CD4-positive, alpha-beta T cell treated with Interleukin-17A for 1 hour (primary cell): ENCODE measurements around the gene RFWD3.
A peak's percentile ranks its signal among the peaks of the same experiment; 100 is the strongest.
"Not testable (repeated sequence)": the region's sequence is repeated elsewhere in the genome, so short reads cannot be mapped to it uniquely, and the experiment has no call there.

Experiments used
- DNase-seq: peaks from one replicate; pipeline ENCODE4 v3.0.0-alpha.2; 2020

Gene RFWD3, protein sequence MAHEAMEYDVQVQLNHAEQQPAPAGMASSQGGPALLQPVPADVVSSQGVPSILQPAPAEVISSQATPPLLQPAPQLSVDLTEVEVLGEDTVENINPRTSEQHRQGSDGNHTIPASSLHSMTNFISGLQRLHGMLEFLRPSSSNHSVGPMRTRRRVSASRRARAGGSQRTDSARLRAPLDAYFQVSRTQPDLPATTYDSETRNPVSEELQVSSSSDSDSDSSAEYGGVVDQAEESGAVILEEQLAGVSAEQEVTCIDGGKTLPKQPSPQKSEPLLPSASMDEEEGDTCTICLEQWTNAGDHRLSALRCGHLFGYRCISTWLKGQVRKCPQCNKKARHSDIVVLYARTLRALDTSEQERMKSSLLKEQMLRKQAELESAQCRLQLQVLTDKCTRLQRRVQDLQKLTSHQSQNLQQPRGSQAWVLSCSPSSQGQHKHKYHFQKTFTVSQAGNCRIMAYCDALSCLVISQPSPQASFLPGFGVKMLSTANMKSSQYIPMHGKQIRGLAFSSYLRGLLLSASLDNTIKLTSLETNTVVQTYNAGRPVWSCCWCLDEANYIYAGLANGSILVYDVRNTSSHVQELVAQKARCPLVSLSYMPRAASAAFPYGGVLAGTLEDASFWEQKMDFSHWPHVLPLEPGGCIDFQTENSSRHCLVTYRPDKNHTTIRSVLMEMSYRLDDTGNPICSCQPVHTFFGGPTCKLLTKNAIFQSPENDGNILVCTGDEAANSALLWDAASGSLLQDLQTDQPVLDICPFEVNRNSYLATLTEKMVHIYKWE

GRCh38 chr16:74666425-74667254 is at the start of gene RFWD3:
RFWD3 (minus strand) TSS chr16:74666877; CDS start chr16:74661449, 5,428 bp downstream.
- peak; percentile 99 for DNase-seq

DNA sequence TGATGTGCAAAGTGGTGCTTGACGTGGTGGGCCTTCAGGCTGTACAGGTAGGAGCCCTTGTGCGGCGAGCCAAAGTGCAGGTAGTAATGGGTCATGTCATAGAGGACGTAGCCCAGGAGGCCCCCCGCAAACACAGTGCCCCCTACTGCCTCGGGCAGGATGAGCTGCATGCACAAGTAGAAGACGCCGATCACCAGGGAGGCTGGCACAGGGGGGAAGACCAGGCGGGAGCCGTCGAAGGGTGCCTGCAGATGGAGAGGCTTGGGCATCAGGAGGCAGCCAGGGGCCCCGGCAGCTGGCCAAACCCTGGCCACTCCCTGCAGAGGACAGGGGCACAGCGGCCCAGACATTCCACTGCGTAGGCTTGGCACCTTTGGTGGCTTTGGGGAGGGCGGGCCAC is 49.7 kb upstream of the RFWD3 start:
- DNase-seq = no peak

DNA sequence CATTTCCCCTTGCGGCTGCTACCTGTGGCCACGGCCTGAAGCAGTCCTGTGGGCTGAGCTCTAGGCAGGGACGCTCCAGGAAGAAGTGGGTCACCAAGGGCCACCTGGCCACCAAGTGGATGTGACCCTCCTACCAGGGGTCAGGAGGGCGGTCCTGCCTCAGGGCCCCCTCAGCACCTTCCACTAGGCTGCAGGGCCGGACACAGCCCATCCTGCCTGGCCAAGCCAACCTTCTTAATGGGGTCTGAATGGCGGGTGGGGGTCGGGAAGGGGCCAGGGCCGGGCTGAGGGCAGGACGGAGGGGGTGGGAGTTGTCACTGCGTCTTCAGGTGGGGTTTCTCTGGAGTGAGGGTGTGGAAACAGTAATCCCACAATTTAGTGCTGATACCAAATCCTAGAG is 47.2 kb upstream of the RFWD3 start:
- no peak for DNase-seq

DNA sequence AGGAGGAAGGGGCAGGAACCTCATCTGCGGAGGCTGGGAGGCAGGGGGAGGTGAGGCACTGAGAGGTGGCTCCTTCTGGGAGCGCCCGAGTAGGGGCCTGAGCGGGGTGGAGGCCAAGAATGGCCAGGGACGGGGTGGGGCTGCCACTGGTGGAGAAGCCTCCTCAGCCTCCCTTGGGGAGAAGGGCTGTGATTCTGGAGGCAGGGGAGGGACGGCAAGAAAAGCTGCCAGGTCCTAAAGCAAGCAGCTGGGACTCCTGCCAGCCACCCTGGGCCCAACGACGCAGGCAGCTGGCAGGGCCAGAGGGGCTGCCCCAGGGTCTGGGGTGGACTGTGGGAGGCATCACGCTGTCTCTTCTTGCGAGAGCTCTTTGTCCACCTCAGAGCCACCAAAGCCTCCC is 46.6 kb upstream of the RFWD3 start:
- DNase-seq = no peak

DNA sequence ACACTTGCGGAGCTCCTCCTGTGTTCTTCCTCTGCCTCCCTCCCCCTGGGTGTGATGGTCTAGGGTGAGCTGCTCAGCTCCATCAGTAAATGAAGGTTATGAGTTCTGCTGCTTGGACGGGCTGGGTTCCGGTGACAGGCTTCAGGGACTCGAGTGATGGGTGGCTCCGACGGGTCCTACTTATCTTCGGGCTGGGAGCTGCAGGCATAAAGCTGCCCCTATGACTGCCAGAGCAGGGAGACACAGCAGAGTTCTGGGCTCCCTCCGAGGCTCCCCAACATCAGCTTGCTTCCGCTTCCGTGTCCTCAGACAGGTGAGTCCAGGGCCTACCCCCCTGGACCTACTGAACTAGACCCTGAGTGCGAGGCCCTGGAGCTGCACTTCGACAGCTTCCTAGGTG is 45.3 kb upstream of the RFWD3 start:
- DNase-seq = no peak

DNA sequence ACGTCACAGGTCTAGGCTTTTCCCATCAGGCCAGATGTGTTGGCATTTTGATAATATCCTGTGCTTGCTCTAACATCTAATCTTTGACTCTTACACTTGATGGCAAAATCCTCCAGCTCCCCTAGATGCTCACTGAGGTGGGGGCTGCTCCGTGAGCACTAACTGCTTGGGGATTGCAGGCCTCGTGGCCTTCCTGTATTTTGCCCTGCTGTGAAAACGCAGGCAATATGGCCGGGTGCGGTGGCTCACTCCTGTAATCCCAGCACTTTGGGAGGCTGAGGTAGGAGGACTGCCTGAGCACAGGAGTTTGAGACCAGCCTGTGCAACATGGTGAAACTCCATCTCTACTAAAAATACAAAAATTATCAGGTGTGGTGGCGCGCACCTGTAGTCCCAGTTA is 43.7 kb upstream of the RFWD3 start:
- DNase-seq = no peak

DNA sequence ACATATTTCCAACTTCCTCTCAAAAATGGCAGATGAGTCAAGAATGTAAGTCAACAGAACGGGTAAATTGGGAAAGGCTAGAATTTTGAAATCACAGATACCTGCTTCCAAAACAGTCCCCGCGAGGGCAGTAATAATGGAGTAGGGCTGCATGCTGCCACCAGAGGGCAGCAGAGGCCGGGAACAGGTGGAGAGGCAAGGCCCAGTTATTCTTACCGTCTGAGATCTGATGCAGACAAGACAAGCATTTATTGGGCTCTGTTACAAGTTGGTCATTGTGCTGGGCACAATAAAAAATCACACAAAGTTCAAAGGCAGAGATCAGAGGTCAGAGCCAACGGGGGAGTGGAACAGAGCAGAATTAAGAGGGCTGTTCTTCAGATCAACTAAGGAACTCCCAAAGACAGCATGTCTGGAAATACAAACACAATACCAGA is 42.8 kb upstream of the RFWD3 start:
- peak; percentile 83 for DNase-seq

- DNase-seq = peak; percentile 67
Measured at GRCh38 chr16:74700438-74701225, 34.0 kb upstream of the RFWD3 start, which contains the start of gene MLKL. MLKL (minus strand) TSS chr16:74700862; CDS start chr16:74695757, 5,105 bp downstream.

- no peak for DNase-seq
Measured at GRCh38 chr16:74700116-74700437, 33.4 kb upstream of the RFWD3 start.

DNA sequence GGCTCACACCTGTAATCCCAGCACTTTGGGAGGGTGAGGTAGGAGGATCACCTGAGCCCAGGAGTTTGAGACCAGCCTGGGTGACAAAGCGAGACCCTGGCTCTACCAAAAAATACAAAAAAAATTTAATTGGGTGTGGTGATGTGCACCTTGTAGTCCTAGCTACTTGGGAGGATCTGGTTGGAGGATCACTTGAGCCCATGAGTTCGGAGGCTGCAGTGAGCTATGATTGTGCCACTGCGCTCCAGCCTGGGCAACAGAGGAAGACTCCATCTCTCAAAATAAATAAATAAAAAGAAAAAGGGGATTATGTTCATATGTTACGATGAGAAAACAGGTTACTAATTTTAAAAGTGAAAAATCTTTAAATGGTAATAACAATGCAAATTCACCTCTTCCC is 33.0 kb upstream of the RFWD3 start:
- DNase-seq = no peak

- no peak for DNase-seq
Measured at GRCh38 chr16:74698222-74698621, 31.5 kb upstream of the RFWD3 start.

DNA sequence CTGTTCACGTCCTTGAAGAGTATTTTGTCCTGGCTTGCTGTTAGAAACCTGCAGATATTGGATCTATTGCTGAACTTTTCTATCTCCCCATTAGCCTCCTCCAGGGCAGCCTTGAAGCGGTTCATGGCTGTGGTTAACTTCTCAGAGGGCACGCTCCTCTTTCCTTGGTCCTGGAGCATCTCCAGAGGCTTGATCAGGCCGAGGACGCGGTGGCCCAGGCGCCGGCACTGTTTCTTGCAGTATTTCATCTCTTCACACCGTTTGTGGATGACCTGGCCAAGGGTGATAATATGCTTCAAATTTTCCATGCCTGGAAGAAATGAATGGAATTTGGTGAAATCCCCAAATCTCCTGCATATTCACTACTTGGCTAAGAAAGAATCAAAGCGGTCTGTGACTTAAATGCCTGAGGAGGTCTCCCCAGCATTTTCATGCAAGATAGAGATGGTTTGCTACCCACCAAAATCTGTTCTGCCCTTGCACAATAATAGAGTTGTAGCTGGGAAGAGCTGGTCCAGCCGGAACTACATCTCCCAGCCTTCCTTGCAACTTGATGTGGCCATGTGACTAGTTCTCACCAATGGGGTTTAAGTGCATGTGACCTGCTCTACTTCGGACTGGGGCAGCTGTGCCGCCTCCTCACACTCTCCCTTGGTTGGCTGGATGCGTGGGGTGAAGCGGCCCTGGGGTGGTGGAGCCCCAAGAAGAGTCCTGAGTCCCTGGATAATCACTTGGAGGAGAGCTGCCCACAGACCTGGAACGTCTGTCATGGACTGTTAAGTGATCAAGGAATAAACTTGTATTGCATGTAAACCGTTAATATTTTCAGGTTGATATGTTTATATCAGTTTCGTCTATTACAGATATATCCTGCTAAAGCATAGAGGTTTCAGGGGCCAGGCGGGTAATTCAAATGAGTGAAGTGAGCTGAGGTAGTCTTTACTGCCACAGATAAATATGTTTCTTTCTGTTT is 29.1 kb upstream of the RFWD3 start:
- peak; percentile 86 for DNase-seq

DNA sequence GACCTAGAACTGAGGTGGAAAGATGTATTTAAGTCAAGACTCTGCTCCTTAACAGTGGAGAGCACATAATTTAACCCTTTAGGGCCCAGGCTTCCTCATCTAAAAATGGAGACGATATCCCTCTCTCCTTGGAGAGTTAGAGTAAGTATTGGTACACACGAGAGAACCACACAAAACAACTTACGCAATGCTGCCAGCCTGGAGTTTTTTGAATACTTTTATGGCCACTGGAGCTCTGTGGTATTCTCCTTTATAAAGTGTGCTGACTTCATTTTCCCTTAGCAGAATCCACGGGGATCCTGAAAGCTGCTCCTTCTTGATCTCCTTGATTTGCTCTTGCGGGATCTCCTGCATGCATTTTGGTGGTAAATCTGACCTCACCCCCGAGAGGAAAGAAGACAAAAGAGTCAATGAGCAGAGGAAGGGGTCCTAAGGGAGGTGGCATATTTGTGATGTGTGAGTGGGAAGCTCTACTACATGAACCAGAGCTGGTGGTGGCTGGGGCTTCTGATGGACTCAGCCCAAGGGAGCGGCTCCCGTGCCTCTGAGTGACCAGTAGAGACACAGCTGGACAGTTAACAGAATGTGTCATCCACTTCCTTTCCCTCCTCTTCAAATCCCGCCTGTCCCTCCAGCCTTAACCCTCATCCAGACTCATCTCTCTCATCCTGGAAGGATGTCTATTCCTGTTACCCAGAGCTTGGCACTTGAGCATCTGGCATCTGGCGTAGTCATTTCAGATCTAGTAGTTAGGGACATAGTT is 24.6 kb upstream of the RFWD3 start:
- DNase-seq = no peak

DNA sequence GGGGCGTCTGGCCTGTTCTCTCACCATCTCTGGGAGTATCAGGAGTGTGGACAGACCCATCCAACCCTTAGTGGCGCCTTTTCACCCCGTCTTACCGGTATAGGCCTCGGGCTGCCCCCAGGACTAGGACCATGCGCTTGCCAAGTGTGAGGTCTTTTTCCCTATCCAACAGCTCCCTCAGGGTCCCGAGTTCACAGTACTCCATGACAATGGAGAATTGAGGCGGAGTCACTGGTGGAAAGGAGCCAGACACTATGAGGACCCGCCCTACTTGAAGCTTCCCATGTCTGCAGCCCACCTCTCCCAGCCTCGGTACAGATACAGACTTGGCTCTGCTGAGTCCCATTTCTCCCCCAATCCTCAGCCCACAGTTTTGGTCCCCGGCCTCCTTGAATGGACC is 15.9 kb upstream of the RFWD3 start:
- DNase-seq = no peak

DNA sequence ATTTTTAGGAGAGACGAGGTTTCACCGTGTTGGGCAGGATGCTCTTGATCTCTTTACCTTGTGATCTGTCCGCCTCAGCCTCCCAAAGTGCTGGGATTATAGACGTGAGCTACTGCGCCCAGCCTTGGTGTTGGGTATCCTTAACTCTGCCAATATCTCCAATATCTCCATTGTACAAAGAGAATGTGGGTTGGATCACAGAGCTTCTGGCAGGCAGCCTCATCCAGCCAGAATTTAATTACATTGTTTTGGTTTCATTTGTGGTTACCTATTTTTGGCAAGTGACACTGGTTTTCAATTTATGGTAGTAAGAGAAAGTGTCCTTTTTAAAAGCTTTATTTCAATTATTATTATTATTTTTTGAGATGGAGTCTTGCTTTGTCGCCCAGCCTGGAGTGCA is 14.0 kb upstream of the RFWD3 start:
- no peak for DNase-seq

DNA sequence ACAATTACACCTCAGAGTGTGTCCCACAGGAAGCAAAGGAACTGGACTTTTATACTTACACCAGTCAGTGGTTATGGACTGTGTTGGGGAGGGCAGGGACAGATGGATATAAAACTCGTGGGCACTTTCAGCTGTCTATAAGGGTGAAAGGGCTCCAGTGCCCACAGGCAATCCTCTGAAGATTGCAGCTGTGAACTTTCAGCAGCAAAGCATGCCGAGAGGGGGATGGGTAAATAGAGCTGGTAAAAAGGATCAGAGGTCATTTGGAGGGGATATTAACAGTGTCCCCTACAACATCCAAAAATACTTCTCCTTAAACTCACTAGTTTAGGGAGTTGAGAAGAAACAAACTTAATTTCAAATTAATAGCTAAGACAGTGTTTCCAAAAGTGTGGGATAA is 13.3 kb upstream of the RFWD3 start:
- DNase-seq = no peak

DNA sequence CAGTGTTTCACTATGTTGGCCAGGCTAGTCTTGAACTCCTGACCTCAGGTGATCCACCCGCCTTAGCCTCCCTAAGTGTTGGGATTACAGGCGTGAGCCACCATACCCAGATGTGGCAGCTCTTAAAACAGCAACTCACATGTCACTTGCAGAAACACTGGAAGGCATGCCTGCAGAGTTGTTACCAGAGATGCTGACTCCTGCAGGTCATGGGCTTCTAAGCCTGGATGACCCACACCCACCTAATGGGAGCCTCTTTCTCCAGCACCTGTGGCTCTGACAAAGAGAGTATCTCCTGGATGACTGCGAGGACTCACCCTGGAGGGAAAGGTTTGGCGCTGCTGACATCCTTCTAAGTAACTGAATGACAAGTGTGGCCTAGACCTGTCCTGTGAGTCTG is 11.2 kb upstream of the RFWD3 start:
- DNase-seq = no peak

DNA sequence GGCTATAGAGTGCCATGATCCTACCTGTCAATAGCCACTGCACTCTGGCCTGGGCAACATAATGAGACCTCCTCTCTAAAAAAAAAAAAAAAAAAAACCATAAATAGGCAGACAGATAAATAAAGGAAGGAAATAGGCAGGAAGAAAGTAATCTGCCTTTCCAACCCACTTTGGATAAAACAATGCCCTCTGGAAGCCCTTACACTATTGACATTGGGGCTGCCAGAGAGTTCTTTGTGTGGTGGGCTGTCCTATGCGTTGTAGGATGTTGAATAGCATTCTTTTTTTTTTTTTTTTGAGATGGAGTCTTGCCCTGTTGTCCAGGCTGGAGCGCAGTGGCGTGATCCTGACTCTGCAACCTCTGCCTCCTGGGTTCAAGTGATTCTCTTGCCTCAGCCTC is 7.2 kb upstream of the RFWD3 start:
- no peak for DNase-seq

DNA sequence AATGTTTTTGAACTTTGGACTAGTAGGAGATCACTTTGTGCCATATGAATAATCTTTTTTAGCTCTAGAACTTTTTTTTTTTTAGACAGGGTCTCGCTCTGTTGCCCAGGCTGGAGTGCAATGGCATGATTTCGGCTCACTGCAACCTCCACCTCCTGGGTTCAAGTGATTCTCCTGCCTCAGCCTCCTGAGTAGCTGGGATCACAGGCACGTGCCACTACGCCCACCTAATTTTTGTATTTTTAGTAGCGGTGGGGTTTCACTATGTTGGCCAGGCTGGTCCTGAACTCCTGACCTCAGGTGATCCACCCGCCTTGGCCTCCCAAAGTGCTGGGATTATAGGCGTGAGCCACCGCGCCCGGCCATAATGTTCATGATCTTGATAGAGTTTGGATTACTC is 2.2 kb upstream of the RFWD3 start:
- not testable (repeated sequence) for DNase-seq

- DNase-seq = peak; percentile 28
Measured at GRCh38 chr16:74667255-74667700, 601 bp upstream of the RFWD3 start.
